Naive thymus-derived CD4-positive, alpha-beta T cell (primary cell): ENCODE data around the gene SOX2. TPM values are rescaled to one million over a fixed set of nuclear protein-coding genes. Genes with fewer than 3 reads are reported as not detected.

ENCODE experiments used
- ATAC-seq: fragments of 150-1000 bp; cut with Tn5 transposase; 2 replicates; pipeline ENCODE4 v1.10.0; 2021; ENCODE audit warnings: mild to moderate bottlenecking, moderate library complexity
- CTCF ChIA-PET: fragments of 350-600 bp; sonication (Branson Sonifier 250); formaldehyde crosslinking; loops from one replicate; lab custom pipeline; 2021; ENCODE audit warnings: antibody characterized with exemption; lab: Charles Lee
- POLR2A ChIA-PET: fragments of 350-600 bp; sonication (Branson Sonifier 250); formaldehyde crosslinking; loops from one replicate; lab custom pipeline; 2021; ENCODE audit warnings: antibody characterized with exemption, inconsistent platforms; lab: Charles Lee
- DNase-seq, 9 donors: peaks; one replicate each; pipeline versions ENCODE4 v3.0.0 to v3.0.0-alpha.2; 2020 to 2022; ENCODE audit warnings: mixed read lengths in 1 of 9
- H3K27ac ChIP-seq: one replicate; pipeline ENCODE4 v1.7.0; 2013; ENCODE audit warnings: mild to moderate bottlenecking, low read depth, low read length, moderate library complexity
- H3K27me3 ChIP-seq, 2 donors: one replicate each; pipeline ENCODE4 v1.7.0; 2013; ENCODE audit warnings: low read length in 2 of 2, mild to moderate bottlenecking in 2 of 2, moderate library complexity in 2 of 2; ENCODE audit not compliant: control insufficient read depth in 2 of 2, insufficient read depth in 2 of 2
- H3K36me3 ChIP-seq, 3 experiments: 1 replicate in 2 of 3; 2 replicates in 1 of 3; pipeline ENCODE4 v1.7.0; 2013; ENCODE audit warnings: low read length in 3 of 3, mild to moderate bottlenecking in 3 of 3, moderate library complexity in 1 of 3; ENCODE audit not compliant: insufficient read depth in 3 of 3, control insufficient read depth in 2 of 3
- H3K4me1 ChIP-seq, 2 donors: one replicate each; pipeline ENCODE4 v1.7.0; 2013; ENCODE audit warnings: low read length in 2 of 2, mild to moderate bottlenecking in 2 of 2, moderate library complexity in 1 of 2; ENCODE audit not compliant: control insufficient read depth in 2 of 2, insufficient read depth in 2 of 2
- H3K4me3 ChIP-seq: 2 replicates; pipeline ENCODE4 v1.7.0; 2013; ENCODE audit warnings: mild to moderate bottlenecking, low read length
- H3K9me3 ChIP-seq, 3 experiments: 1 replicate in 2 of 3; 2 replicates in 1 of 3; pipeline ENCODE4 v1.7.0; 2013; ENCODE audit warnings: low read length in 3 of 3; ENCODE audit not compliant: control insufficient read depth in 2 of 3
- H3K27ac Mint-ChIP-seq, 9 donors: one replicate each; pipeline ENCODE4 v1.8.0; 2020 to 2022; ENCODE audit warnings: mixed read lengths in 9 of 9, mild to moderate bottlenecking in 8 of 9, moderate library complexity in 5 of 9, inconsistent platforms in 2 of 9
- H3K27me3 Mint-ChIP-seq, 5 donors: one replicate each; pipeline ENCODE4 v1.8.0; 2021 to 2022; ENCODE audit warnings: mixed read lengths in 5 of 5, mild to moderate bottlenecking in 1 of 5
- H3K36me3 Mint-ChIP-seq, 5 donors: one replicate each; pipeline ENCODE4 v1.8.0; 2020 to 2022; ENCODE audit warnings: mixed read lengths in 5 of 5, mild to moderate bottlenecking in 3 of 5, inconsistent platforms in 1 of 5
- H3K4me1 Mint-ChIP-seq, 7 donors: one replicate each; pipeline ENCODE4 v1.8.0; 2020 to 2022; ENCODE audit warnings: mixed read lengths in 7 of 7, mild to moderate bottlenecking in 3 of 7, inconsistent platforms in 1 of 7
- H3K4me3 Mint-ChIP-seq, 10 donors: one replicate each; pipeline ENCODE4 v1.8.0; 2020 to 2022; ENCODE audit warnings: mild to moderate bottlenecking in 10 of 10, mixed read lengths in 10 of 10, moderate library complexity in 6 of 10, inconsistent platforms in 2 of 10
- H3K9me3 Mint-ChIP-seq, 11 donors: one replicate each; pipeline ENCODE4 v1.8.0; 2020 to 2022; ENCODE audit warnings: mixed read lengths in 11 of 11, mild to moderate bottlenecking in 4 of 11, inconsistent platforms in 1 of 11, moderate library complexity in 1 of 11
- intact Hi-C, 2 donors: fragments of 100-400 bp; cut with micrococcal nuclease; formaldehyde crosslinking; loops; one replicate each; pipeline ENCODE4 v1.15.1; 2023
- polyA plus RNA-seq, 2 donors: library from polyadenylated mRNA; unstranded; fragments of 300-500 nt; fragmentation: Illumina TruSeq; gene quantifications; one replicate each; pipeline ENCODE4 v1.2.3, GENCODE V29; 2021
- total RNA-seq, 6 experiments: library from RNA in 5 of 6; stranded (reverse) in 5 of 6; gene quantifications; 1 replicate in 5 of 6; 2 replicates in 1 of 6; pipeline ENCODE4 v1.2.3 and lab custom pipeline; 2021 to 2026

Gene SOX2
- total and polyA plus RNA-seq, 7 experiments from 2014 or later = not detected

GRCh38 chr3:181691901-181692300, 19.8 kb upstream of the SOX2 start:
- no peaks in the 10 kb centered on the region for H3K4me1 ChIP-seq
- ChIA-PET POLR2A (no interaction called here), CTCF (no interaction called here)
- peaks cover 0 to 3% of the 10 kb centered on the region in 2 donors for H3K27me3 ChIP-seq
- no peak overlapping the region for H3K27ac ChIP-seq
- peaks cover 0 to 6% (median 0%) of the 10 kb centered on the region in 5 donors for H3K36me3 Mint-ChIP-seq
- ATAC-seq (no peak), DNase-seq (no peak)
- peaks cover 0 to 7% (median 3%) of the 10 kb centered on the region in 11 donors for H3K9me3 Mint-ChIP-seq
- H3K4me3 Mint-ChIP-seq = no peak overlapping the region
- peaks cover 37 to 55% (median 43%) of the 10 kb centered on the region in 5 donors for H3K27me3 Mint-ChIP-seq
- intact Hi-C loops = loop anchor here in 1 of 2 donors (5.0 kb wide), 1 partner anchor 35 kb away; no protein-coding TSS in a partner anchor
- H3K4me1 Mint-ChIP-seq = peaks cover 0 to 10% (median 2%) of the 10 kb centered on the region in 7 donors
- H3K36me3 ChIP-seq = no peaks in the 10 kb centered on the region
- no peak overlapping the region for H3K27ac Mint-ChIP-seq
- H3K9me3 ChIP-seq = no peaks in the 10 kb centered on the region
- H3K4me3 ChIP-seq = no peak overlapping the region

- no peak overlapping the region for H3K27ac ChIP-seq
- H3K4me3 ChIP-seq = no peak overlapping the region
- ATAC-seq (no peak), DNase-seq (no peak)
- H3K9me3 ChIP-seq = no peaks in the 10 kb centered on the region
- no peaks in the 10 kb centered on the region for H3K4me1 ChIP-seq
- ChIA-PET POLR2A (no interaction called here), CTCF (no interaction called here)
- peaks cover 3 to 4% of the 10 kb centered on the region in 2 donors for H3K27me3 ChIP-seq
- Mint-ChIP-seq H3K27ac (no peak overlapping the region), H3K4me3 (no peak overlapping the region), H3K9me3 (peaks cover 0 to 13% (median 5%) of the 10 kb centered on the region in 11 donors), H3K36me3 (peaks cover 0 to 12% (median 0%) of the 10 kb centered on the region in 5 donors), H3K4me1 (peaks cover 0 to 11% (median 2%) of the 10 kb centered on the region in 7 donors), H3K27me3 (peaks cover 43 to 61% (median 45%) of the 10 kb centered on the region in 5 donors)
- no peaks in the 10 kb centered on the region for H3K36me3 ChIP-seq
- intact Hi-C loops = loop anchor here in 1 of 2 donors (5.0 kb wide), 1 partner anchor 35 kb away; no protein-coding TSS in a partner anchor
These were observed 19.2 kb upstream of the SOX2 start for GRCh38 chr3:181692311-181693145.

DNA sequence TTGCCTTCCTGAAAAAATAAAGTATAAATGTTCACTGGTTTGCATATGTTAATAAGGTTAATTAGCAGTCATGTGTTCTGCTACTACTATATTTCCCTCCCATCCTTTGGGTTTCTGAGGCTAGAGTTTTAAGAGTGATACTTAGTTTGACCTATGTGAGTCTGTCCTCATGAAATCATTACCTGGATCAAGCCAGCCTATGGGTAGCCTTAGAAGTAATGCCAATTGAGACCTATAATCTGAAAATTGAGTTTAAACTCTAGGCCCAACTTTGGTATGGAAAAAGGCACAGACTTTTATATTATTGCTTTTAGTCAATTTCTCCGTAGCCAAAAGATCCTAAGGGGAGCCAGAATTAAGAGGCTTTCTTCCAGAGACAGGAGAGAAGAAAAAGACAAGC, 18.4 kb upstream of the SOX2 start:
- intact Hi-C loops = loop anchor here in 1 of 2 donors (5.0 kb wide), 1 partner anchor 34 kb away; no protein-coding TSS in a partner anchor
- CTCF ChIA-PET = no interaction called here

DNA sequence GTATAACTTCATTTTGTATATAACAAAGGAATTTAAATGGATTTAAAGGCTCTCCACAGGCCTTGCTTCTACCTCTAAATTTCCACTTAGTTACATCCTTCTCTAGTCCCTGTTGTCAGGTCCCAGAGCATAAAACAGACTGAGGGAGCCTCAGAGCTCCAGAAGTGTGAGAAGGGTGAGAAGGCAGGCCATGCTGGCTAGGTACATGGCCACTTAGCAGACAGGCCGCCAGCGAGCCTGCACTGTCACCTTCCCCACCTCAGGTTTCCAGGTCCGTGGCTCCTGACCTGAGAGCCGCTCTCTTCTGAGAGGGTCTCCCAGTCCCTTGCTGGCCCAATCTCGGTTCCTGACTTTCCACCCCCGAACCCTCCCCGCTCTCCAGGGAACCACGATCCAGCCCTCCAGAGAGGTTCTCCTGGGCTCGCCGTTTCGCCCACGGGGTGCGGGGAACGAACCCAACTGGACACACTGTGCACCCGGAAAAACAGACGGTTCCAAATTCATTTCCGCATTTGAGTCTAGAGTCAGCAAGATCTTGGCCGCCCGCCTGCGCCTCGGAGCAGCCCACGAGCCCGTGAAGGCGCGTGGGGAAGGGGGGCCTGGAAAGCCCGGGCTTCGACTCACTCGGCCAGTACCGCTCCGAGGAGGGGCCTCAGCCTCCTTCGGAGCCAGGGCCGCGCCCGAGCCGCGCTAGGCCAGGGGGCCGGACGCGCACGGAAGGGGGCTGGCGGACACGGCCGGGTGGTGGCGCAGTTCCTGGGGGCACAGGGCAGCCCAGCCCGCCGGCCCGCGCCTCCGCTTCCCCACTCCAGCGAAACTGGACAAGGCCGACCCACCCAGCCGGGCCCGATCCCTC, 16.7 kb upstream of the SOX2 start:
- peaks cover 0 to 16% (median 0%) of the 10 kb centered on the region in 5 donors for H3K36me3 Mint-ChIP-seq
- H3K4me3 Mint-ChIP-seq = peak overlapping the region in 1 of 10 donors; percentile 16
- Histone ChIP-seq H3K9me3 (no peaks in the 10 kb centered on the region), H3K4me1 (peaks cover 0 to under 1% of the 10 kb centered on the region in 2 donors), H3K36me3 (no peaks in the 10 kb centered on the region), H3K4me3 (no peak overlapping the region), H3K27ac (no peak overlapping the region), H3K27me3 (peaks cover 3 to 5% of the 10 kb centered on the region in 2 donors)
- POLR2A ChIA-PET = no interaction called here
- DNase-seq (no peak), ATAC-seq (peak; percentile 16)
- H3K27ac Mint-ChIP-seq = no peak overlapping the region
- H3K27me3 Mint-ChIP-seq = peaks cover 67 to 80% (median 70%) of the 10 kb centered on the region in 5 donors
- peaks cover 0 to 28% (median 9%) of the 10 kb centered on the region in 11 donors for H3K9me3 Mint-ChIP-seq
- intact Hi-C loops = loop anchor here in 1 of 2 donors (5.0 kb wide), 1 partner anchor 32 kb away; no protein-coding TSS in a partner anchor
- peaks cover 0 to 13% (median 5%) of the 10 kb centered on the region in 7 donors for H3K4me1 Mint-ChIP-seq
- CTCF ChIA-PET = no interaction called here

More for the DNA sequence above, 18.4 kb upstream of the SOX2 start:
- ATAC-seq = no peak
- no peak overlapping the region for H3K27ac ChIP-seq
- H3K4me1 Mint-ChIP-seq = peaks cover 0 to 11% (median 2%) of the 10 kb centered on the region in 7 donors
- POLR2A ChIA-PET = no interaction called here
- DNase-seq = no peak
- H3K27me3 ChIP-seq = peaks cover 3 to 5% of the 10 kb centered on the region in 2 donors
- peaks cover 0 to 16% (median 0%) of the 10 kb centered on the region in 5 donors for H3K36me3 Mint-ChIP-seq
- no peak overlapping the region for H3K4me3 ChIP-seq
- H3K4me3 Mint-ChIP-seq = no peak overlapping the region
- H3K36me3 ChIP-seq = no peaks in the 10 kb centered on the region
- no peak overlapping the region for H3K27ac Mint-ChIP-seq
- peaks cover 0 to 18% (median 8%) of the 10 kb centered on the region in 11 donors for H3K9me3 Mint-ChIP-seq
- H3K4me1 ChIP-seq = no peaks in the 10 kb centered on the region
- peaks cover 51 to 68% (median 53%) of the 10 kb centered on the region in 5 donors for H3K27me3 Mint-ChIP-seq
- H3K9me3 ChIP-seq = no peaks in the 10 kb centered on the region

GRCh38 chr3:181695661-181696491, 15.8 kb upstream of the SOX2 start:
- peaks cover 70 to 81% (median 71%) of the 10 kb centered on the region in 5 donors for H3K27me3 Mint-ChIP-seq
- peaks cover 0 to 36% (median 14%) of the 10 kb centered on the region in 11 donors for H3K9me3 Mint-ChIP-seq
- H3K4me3 Mint-ChIP-seq = peak overlapping the region in 5 of 10 donors; percentile 17 to 44 (median 37)
- Histone ChIP-seq H3K9me3 (no peaks in the 10 kb centered on the region), H3K36me3 (no peaks in the 10 kb centered on the region), H3K27me3 (peaks cover 3 to 5% of the 10 kb centered on the region in 2 donors), H3K27ac (no peak overlapping the region), H3K4me1 (peaks cover 0 to 9% of the 10 kb centered on the region in 2 donors), H3K4me3 (no peak overlapping the region)
- intact Hi-C loops = no loop called here
- DNase-seq = no peak
- H3K36me3 Mint-ChIP-seq = peaks cover 0 to 16% (median 0%) of the 10 kb centered on the region in 5 donors
- CTCF ChIA-PET = no interaction called here
- H3K4me1 Mint-ChIP-seq = peaks cover 5 to 22% (median 13%) of the 10 kb centered on the region in 7 donors
- H3K27ac Mint-ChIP-seq = no peak overlapping the region
- no peak for ATAC-seq
- POLR2A ChIA-PET = no interaction called here
